Endodermal cell (in vitro differentiated cells): ENCODE measurements around the gene CDC42BPG. TPM values are rescaled to one million over a fixed set of nuclear protein-coding genes. Genes with fewer than 3 reads are reported as not detected.

Experiments used
- DNase-seq: peaks from one replicate; pipeline ENCODE4 v3.0.0-alpha.2; 2017
- H3K27ac ChIP-seq: 2 replicates; pipeline ENCODE4 v1.5.1; 2013; ENCODE audit warnings: mild to moderate bottlenecking, low read depth, low read length, moderate library complexity
- H3K27me3 ChIP-seq: 2 replicates; pipeline ENCODE4 v1.6.1; 2013; ENCODE audit warnings: mild to moderate bottlenecking, low read length, moderate library complexity; ENCODE audit not compliant: insufficient read depth, control insufficient read depth, poor library complexity, severe bottlenecking
- H3K36me3 ChIP-seq: 2 replicates; pipeline ENCODE4 v1.7.0; 2013; ENCODE audit warnings: mild to moderate bottlenecking, low read length, moderate library complexity; ENCODE audit not compliant: control insufficient read depth, insufficient read depth
- H3K4me1 ChIP-seq: one replicate; pipeline ENCODE4 v1.7.0; 2013; ENCODE audit warnings: low read length; ENCODE audit not compliant: control insufficient read depth, insufficient read depth
- H3K4me3 ChIP-seq: 2 replicates; pipeline ENCODE4 v1.5.1; 2013; ENCODE audit warnings: mild to moderate bottlenecking, low read length, moderate library complexity
- H3K9ac ChIP-seq: 2 replicates; pipeline ENCODE4 v1.6.1; 2013; ENCODE audit warnings: mild to moderate bottlenecking, low read length, moderate library complexity; ENCODE audit not compliant: poor library complexity, severe bottlenecking; ENCODE audit errors: extremely low read depth
- H3K9me3 ChIP-seq: 2 replicates; pipeline ENCODE4 v1.6.1; 2013; ENCODE audit warnings: mild to moderate bottlenecking, low read length, moderate library complexity; ENCODE audit not compliant: control insufficient read depth
- H3K27ac Mint-ChIP-seq: 2 replicates; pipeline ENCODE4 v1.8.0; 2020; ENCODE audit warnings: mixed read lengths
- H3K27me3 Mint-ChIP-seq: 2 replicates; pipeline ENCODE4 v1.8.0; 2021; ENCODE audit warnings: mild to moderate bottlenecking, mixed read lengths; ENCODE audit not compliant: insufficient read depth
- H3K36me3 Mint-ChIP-seq: 2 replicates; pipeline ENCODE4 v1.8.0; 2020; ENCODE audit warnings: low read depth, mixed read lengths
- H3K4me1 Mint-ChIP-seq: 2 replicates; pipeline ENCODE4 v1.8.0; 2020; ENCODE audit warnings: mixed read lengths
- H3K4me3 Mint-ChIP-seq: 2 replicates; pipeline ENCODE4 v1.8.0; 2020; ENCODE audit warnings: mild to moderate bottlenecking, moderate library complexity, mixed read lengths
- H3K9me3 Mint-ChIP-seq: 2 replicates; pipeline ENCODE4 v1.8.0; 2020; ENCODE audit warnings: mild to moderate bottlenecking, mixed read lengths
- CTCF ChIP-seq: fragments of 200-600 bp; sonication (generic); conservative IDR thresholded peaks from 2 replicates; pipeline ENCODE4 v1.5.0; 2021; ENCODE audit warnings: antibody characterized with exemption, mild to moderate bottlenecking
- WGBS, 2 experiments: methylation state at CpG; one replicate each; pipeline versions ENCODE4 v1.1.5 to v1.1.7; 2013; ENCODE audit warnings: missing lambda C conversion rate in 2 of 2, mixed read lengths in 1 of 2; ENCODE audit not compliant: insufficient coverage in 1 of 2, insufficient read length in 1 of 2; 5-methylcytosine and 5-hydroxymethylcytosine counted together
- total RNA-seq, 2 donors: library from RNA; stranded (reverse); fragmentation: NEBNext Ultra II Directional in 1 of 2; extraction: Animal tissue kit (Norgen Biotek cat#: 25700) in 1 of 2; gene quantifications; 2 replicates in 1 of 2; 3 replicates in 1 of 2; pipeline ENCODE4 v1.2.1, GENCODE V29; 2021

Gene CDC42BPG
- total RNA-seq, 2 donors from 2014 or later = 11.1 to 12.6 TPM

GRCh38 chr11:64843686-64844329, 645 bp downstream of the CDC42BPG start:
- peak; percentile 69 for DNase-seq
- Histone ChIP-seq H3K36me3 (no peaks in the 10 kb centered on the region), H3K9me3 (no peaks in the 10 kb centered on the region), H3K4me3 (peak overlapping the region; percentile 82), H3K27me3 (no peaks in the 10 kb centered on the region), H3K9ac (no peak overlapping the region), H3K27ac (no peak overlapping the region), H3K4me1 (peaks cover 5% of the 10 kb centered on the region)
- Mint-ChIP-seq H3K27me3 (no peaks in the 10 kb centered on the region), H3K9me3 (no peaks in the 10 kb centered on the region), H3K36me3 (peaks cover 4% of the 10 kb centered on the region), H3K4me1 (peaks cover 25% of the 10 kb centered on the region), H3K27ac (peak overlapping the region; percentile 38), H3K4me3 (peak overlapping the region; percentile 74)
- TF ChIP-seq CTCF = no peak
- WGBS, 2 experiments = 46 to 55% methylated on average over 17 to 27 of the region's 27 CpGs

GRCh38 chr11:64842851-64843685, 1.4 kb downstream of the CDC42BPG start:
- no peak overlapping the region for H3K27ac ChIP-seq
- no peaks in the 10 kb centered on the region for H3K27me3 ChIP-seq
- Mint-ChIP-seq H3K27me3 (no peaks in the 10 kb centered on the region), H3K4me3 (peak overlapping the region; percentile 74), H3K4me1 (peaks cover 20% of the 10 kb centered on the region), H3K9me3 (no peaks in the 10 kb centered on the region), H3K27ac (peak overlapping the region; percentile 92), H3K36me3 (peaks cover 4% of the 10 kb centered on the region)
- H3K4me1 ChIP-seq = peaks cover 5% of the 10 kb centered on the region
- H3K9me3 ChIP-seq = no peaks in the 10 kb centered on the region
- no peaks in the 10 kb centered on the region for H3K36me3 ChIP-seq
- 67 to 72% methylated on average over 12 to 19 of the region's 19 CpGs for WGBS, 2 experiments
- DNase-seq = peak; percentile 89
- H3K4me3 ChIP-seq = peak overlapping the region; percentile 82
- H3K9ac ChIP-seq = no peak overlapping the region
- TF ChIP-seq CTCF = peak; percentile 25

GRCh38 chr11:64842366-64842759, 2.1 kb downstream of the CDC42BPG start:
- Histone ChIP-seq H3K27me3 (no peaks in the 10 kb centered on the region), H3K27ac (no peak overlapping the region), H3K4me3 (no peak overlapping the region), H3K9ac (no peak overlapping the region), H3K9me3 (no peaks in the 10 kb centered on the region), H3K4me1 (peaks cover 5% of the 10 kb centered on the region), H3K36me3 (no peaks in the 10 kb centered on the region)
- H3K36me3 Mint-ChIP-seq = peaks cover 4% of the 10 kb centered on the region
- peak overlapping the region; percentile 92 for H3K27ac Mint-ChIP-seq
- peak; percentile 75 for DNase-seq
- H3K4me1 Mint-ChIP-seq = peaks cover 20% of the 10 kb centered on the region
- H3K9me3 Mint-ChIP-seq = no peaks in the 10 kb centered on the region
- no peaks in the 10 kb centered on the region for H3K27me3 Mint-ChIP-seq
- TF ChIP-seq CTCF = no peak
- H3K4me3 Mint-ChIP-seq = no peak overlapping the region
- WGBS, 2 experiments = 76 to 77% methylated on average over 3 to 6 of the region's 6 CpGs
